GM19238 (cell line): Measurements from ENCODE around the gene KLHDC4.
"Not testable (repeated sequence)": the region's sequence is repeated elsewhere in the genome, so short reads cannot be mapped to it uniquely, and the experiment has no call there.

ENCODE experiments used
- DNase-seq: peaks from one replicate; pipeline ENCODE4 v3.0.0; 2011; ENCODE audit warnings: low spot score; ENCODE audit not compliant: insufficient read length

Gene KLHDC4

GRCh38 chr16:87684711-87685404 is 80.9 kb downstream of the KLHDC4 start:
- DNase-seq: no peak

GRCh38 chr16:87684106-87684677 is 81.6 kb downstream of the KLHDC4 start:
- DNase-seq: no peak

- DNase-seq: no peak
Measured at GRCh38 chr16:87682852-87683399, 82.9 kb downstream of the KLHDC4 start.

- DNase-seq: no peak
Measured at GRCh38 chr16:87681981-87682570, 83.7 kb downstream of the KLHDC4 start.

GRCh38 chr16:87681051-87681602 is 84.7 kb downstream of the KLHDC4 start:
- not testable (repeated sequence) for DNase-seq

- no peak for DNase-seq
Measured at GRCh38 chr16:87680272-87680644, 85.5 kb downstream of the KLHDC4 start.

GRCh38 chr16:87679593-87680271 is 86.1 kb downstream of the KLHDC4 start:
- no peak for DNase-seq

- no peak for DNase-seq
Measured at GRCh38 chr16:87678618-87679017, 87.2 kb downstream of the KLHDC4 start.

- no peak for DNase-seq
Measured at GRCh38 chr16:87677830-87678229, 88.0 kb downstream of the KLHDC4 start.

GRCh38 chr16:87675111-87675719 is 90.6 kb downstream of the KLHDC4 start:
- no peak for DNase-seq

GRCh38 chr16:87674419-87674818 is 91.4 kb downstream of the KLHDC4 start:
- no peak for DNase-seq

GRCh38 chr16:87671715-87672270 is 94.0 kb downstream of the KLHDC4 start:
- no peak for DNase-seq

GRCh38 chr16:87671221-87671620 is 94.6 kb downstream of the KLHDC4 start:
- DNase-seq: no peak

GRCh38 chr16:87669672-87670071 is 96.1 kb downstream of the KLHDC4 start:
- no peak for DNase-seq

- no peak for DNase-seq
Measured at GRCh38 chr16:87667946-87668345, 97.8 kb downstream of the KLHDC4 start.

GRCh38 chr16:87667443-87667842 is 98.3 kb downstream of the KLHDC4 start:
- no peak for DNase-seq

GRCh38 chr16:87666919-87667318 is 98.9 kb downstream of the KLHDC4 start:
- no peak for DNase-seq

GRCh38 chr16:87665193-87665592 is 100.6 kb downstream of the KLHDC4 start:
- no peak for DNase-seq

GRCh38 chr16:87664792-87665191 is 101.0 kb downstream of the KLHDC4 start:
- no peak for DNase-seq

GRCh38 chr16:87662254-87663204 is 103.3 kb downstream of the KLHDC4 start:
- DNase-seq: no peak
